Skeletal muscle cell (primary cell): Measurements from ENCODE around the gene ARHGEF19.
"Not testable (repeated sequence)": the region's sequence is repeated elsewhere in the genome, so short reads cannot be mapped to it uniquely, and the experiment has no call there.

Experiments used
- DNase-seq: peaks from one replicate; pipeline ENCODE4 v3.0.0-alpha.2; 2010; ENCODE audit warnings: low read depth
- H3K4me3 ChIP-seq: 2 replicates; pipeline ENCODE4 v1.5.1; 2011; ENCODE audit warnings: low read depth, mild to moderate bottlenecking, control low read depth, low read length, moderate library complexity

ARHGEF19 gene

GRCh38 chr1:16226490-16227179 lies 14.2 kb upstream of the ARHGEF19 start:
- peak overlapping the region; percentile 24 for H3K4me3 ChIP-seq
- no peak for DNase-seq

- DNase-seq, result no peak
- H3K4me3 ChIP-seq, result no peak overlapping the region
Measured at GRCh38 chr1:16226129-16226489, 13.7 kb upstream of the ARHGEF19 start.

- H3K4me3 ChIP-seq, result no peak overlapping the region
- no peak for DNase-seq
Measured at GRCh38 chr1:16224472-16224871, 12.0 kb upstream of the ARHGEF19 start.

- not testable (repeated sequence) for DNase-seq
Measured at GRCh38 chr1:16222716-16223115, 10.3 kb upstream of the ARHGEF19 start.

GRCh38 chr1:16221499-16221898 lies 9.0 kb upstream of the ARHGEF19 start:
- no peak overlapping the region for H3K4me3 ChIP-seq
- no peak for DNase-seq

More at GRCh38 chr1:16222716-16223115, 10.3 kb upstream of the ARHGEF19 start:
- H3K4me3 ChIP-seq, result not testable (repeated sequence)

- H3K4me3 ChIP-seq, result no peak overlapping the region
Measured at GRCh38 chr1:16219968-16220500, 7.6 kb upstream of the ARHGEF19 start.

GRCh38 chr1:16218674-16219071 lies 6.2 kb upstream of the ARHGEF19 start:
- DNase-seq, result no peak
- no peak overlapping the region for H3K4me3 ChIP-seq

More at GRCh38 chr1:16219968-16220500, 7.6 kb upstream of the ARHGEF19 start:
- DNase-seq, result no peak

GRCh38 chr1:16218014-16218673 lies 5.7 kb upstream of the ARHGEF19 start:
- no peak for DNase-seq
- H3K4me3 ChIP-seq, result no peak overlapping the region

- peak overlapping the region; percentile 52 for H3K4me3 ChIP-seq
- DNase-seq, result peak; percentile 89
Measured at GRCh38 chr1:16217061-16217785, 4.8 kb upstream of the ARHGEF19 start.

GRCh38 chr1:16215882-16216753 lies 3.7 kb upstream of the ARHGEF19 start:
- peak overlapping the region; percentile 52 for H3K4me3 ChIP-seq
- peak; percentile 55 for DNase-seq

- H3K4me3 ChIP-seq, DNase-seq: not testable (repeated sequence)
Measured at GRCh38 chr1:16215240-16215639, 2.8 kb upstream of the ARHGEF19 start.

GRCh38 chr1:16213544-16213943 lies 1.1 kb upstream of the ARHGEF19 start:
- H3K4me3 ChIP-seq, DNase-seq: not testable (repeated sequence)

GRCh38 chr1:16213013-16213412 lies 561 bp upstream of the ARHGEF19 start:
- no peak overlapping the region for H3K4me3 ChIP-seq
- DNase-seq, result no peak

- no peak for DNase-seq
- no peak overlapping the region for H3K4me3 ChIP-seq
Measured at GRCh38 chr1:16211824-16212223, 628 bp downstream of the ARHGEF19 start.

GRCh38 chr1:16210581-16210980 lies 1.9 kb downstream of the ARHGEF19 start:
- DNase-seq, result no peak
- no peak overlapping the region for H3K4me3 ChIP-seq

GRCh38 chr1:16209847-16210407 lies 2.5 kb downstream of the ARHGEF19 start:
- H3K4me3 ChIP-seq, result peak overlapping the region; percentile 13
- DNase-seq, result no peak

- H3K4me3 ChIP-seq, result no peak overlapping the region
- DNase-seq, result no peak
Measured at GRCh38 chr1:16209132-16209846, 3.2 kb downstream of the ARHGEF19 start.

GRCh38 chr1:16208270-16208987 lies 4.0 kb downstream of the ARHGEF19 start:
- DNase-seq, result no peak
- no peak overlapping the region for H3K4me3 ChIP-seq
